Panc1 (cell line): Measurements from ENCODE around the gene GAP43.

Experiments
- REST ChIP-seq, 2 experiments: IDR thresholded peaks; 2 replicates each; pipeline ENCODE4 v1.6.1; 2011 to 2012; ENCODE audit warnings: low read depth in 2 of 2, control low read depth in 1 of 2, low read length in 1 of 2, mild to moderate bottlenecking in 1 of 2, moderate library complexity in 1 of 2; ENCODE audit not compliant: insufficient read depth in 1 of 2
- SIN3A ChIP-seq: IDR thresholded peaks from 2 replicates; pipeline ENCODE4 v1.6.1; 2012; ENCODE audit warnings: low read depth, mild to moderate bottlenecking, low read length, moderate library complexity, borderline replicate concordance; ENCODE audit not compliant: insufficient read depth
- TCF7L2 ChIP-seq: IDR thresholded peaks from 2 replicates; pipeline ENCODE4 v1.6.1; 2011; ENCODE audit warnings: mild to moderate bottlenecking, low read depth, low read length, inconsistent platforms
- TF ChIP-seq, protein P1 (sequence below): fragments of 450-650 bp; IDR thresholded peaks from 2 replicates; pipeline ENCODE4 v1.5.1; 2017; ENCODE audit warnings: mild to moderate bottlenecking

DNA sequence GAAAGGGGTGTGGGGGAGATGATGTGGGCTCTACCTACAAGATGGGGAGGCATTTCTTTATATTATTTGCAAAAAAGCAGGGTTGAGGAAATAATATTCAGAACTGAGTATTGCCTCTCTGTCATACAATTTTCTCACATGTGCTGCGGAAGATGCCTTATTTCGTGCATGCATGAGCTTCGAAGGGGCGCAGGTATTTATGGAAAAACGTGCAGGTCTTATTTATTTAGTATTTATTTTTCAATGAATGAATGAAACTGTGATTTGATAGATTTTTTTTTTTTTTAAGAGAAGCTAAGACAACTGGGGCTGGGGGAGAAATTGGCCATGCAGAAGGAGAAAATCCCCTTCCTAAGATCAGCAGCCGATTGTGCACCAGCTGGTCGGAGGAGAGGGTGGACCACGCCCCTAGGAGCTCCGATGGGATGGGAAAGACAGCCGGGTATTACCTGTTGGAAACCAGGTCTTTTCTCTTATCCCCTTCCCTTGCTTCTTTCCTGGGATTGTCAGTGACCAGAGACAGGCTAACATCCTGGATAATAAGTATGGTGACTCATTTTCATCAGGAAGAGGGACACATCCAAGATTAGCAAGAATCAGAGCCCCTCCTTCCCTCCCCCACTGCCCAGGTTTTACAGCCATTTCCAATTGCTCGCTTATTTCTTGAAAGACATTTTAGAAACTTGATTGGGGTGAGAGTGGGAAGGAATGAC, 875 bp downstream of the GAP43 start:
- TF ChIP-seq, protein P1, sequence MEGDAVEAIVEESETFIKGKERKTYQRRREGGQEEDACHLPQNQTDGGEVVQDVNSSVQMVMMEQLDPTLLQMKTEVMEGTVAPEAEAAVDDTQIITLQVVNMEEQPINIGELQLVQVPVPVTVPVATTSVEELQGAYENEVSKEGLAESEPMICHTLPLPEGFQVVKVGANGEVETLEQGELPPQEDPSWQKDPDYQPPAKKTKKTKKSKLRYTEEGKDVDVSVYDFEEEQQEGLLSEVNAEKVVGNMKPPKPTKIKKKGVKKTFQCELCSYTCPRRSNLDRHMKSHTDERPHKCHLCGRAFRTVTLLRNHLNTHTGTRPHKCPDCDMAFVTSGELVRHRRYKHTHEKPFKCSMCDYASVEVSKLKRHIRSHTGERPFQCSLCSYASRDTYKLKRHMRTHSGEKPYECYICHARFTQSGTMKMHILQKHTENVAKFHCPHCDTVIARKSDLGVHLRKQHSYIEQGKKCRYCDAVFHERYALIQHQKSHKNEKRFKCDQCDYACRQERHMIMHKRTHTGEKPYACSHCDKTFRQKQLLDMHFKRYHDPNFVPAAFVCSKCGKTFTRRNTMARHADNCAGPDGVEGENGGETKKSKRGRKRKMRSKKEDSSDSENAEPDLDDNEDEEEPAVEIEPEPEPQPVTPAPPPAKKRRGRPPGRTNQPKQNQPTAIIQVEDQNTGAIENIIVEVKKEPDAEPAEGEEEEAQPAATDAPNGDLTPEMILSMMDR, result no peak
- TF ChIP-seq REST (IDR thresholded peaks at IDR 0.05; ENCODE audit: insufficient read depth in 1 of 2, low read depth in 2 of 2, low read length in 1 of 2) (no peak), SIN3A (no peak), TCF7L2 (no peak)
